Caco-2 (cell line): ENCODE results near the gene GLUD2. TPM values are rescaled to one million over a fixed set of nuclear protein-coding genes. Genes with fewer than 3 reads are reported as not detected.
"Not testable (repeated sequence)": the region's sequence is repeated elsewhere in the genome, so short reads cannot be mapped to it uniquely, and the experiment has no call there.

Source experiments
- Bru-seq: library from RNA; stranded (reverse); fragments of 400-500 nt; gene quantifications from one replicate; lab custom pipeline; 2021; lab: Mats Ljungman, UMichigan
- BruChase-seq, 2 experiments: library from RNA; stranded (reverse); fragments of 400-500 nt; gene quantifications; one replicate each; lab custom pipeline; 2021; lab: Mats Ljungman, UMichigan
- BruUV-seq: library from RNA; stranded (reverse); fragments of 400-500 nt; replicated peaks from 2 replicates; lab custom pipeline; 2021; lab: Mats Ljungman, UMichigan
- CTCF ChIA-PET: fragments of 300-600 bp; sonication (Branson Sonifier 250); formaldehyde crosslinking; loops from one replicate; lab custom pipeline; 2022; ENCODE audit warnings: antibody characterized with exemption; lab: Charles Lee
- POLR2A ChIA-PET: fragments of 300-600 bp; sonication (Branson Sonifier 250); formaldehyde crosslinking; loops from one replicate; lab custom pipeline; 2022; ENCODE audit warnings: antibody characterized with exemption; lab: Charles Lee
- DNase-seq, 2 experiments: peaks; one replicate each; pipeline versions ENCODE4 v3.0.0 to v3.0.0-alpha.2; 2020 to 2022
- H3K27me3 ChIP-seq: replicated peaks from 2 replicates; pipeline ENCODE4 v1.6.0; 2011; ENCODE audit warnings: low read length; ENCODE audit not compliant: control insufficient read depth, insufficient read depth
- H3K36me3 ChIP-seq: 2 replicates; pipeline ENCODE4 v1.5.1; 2011; ENCODE audit warnings: low read length; ENCODE audit not compliant: control insufficient read depth, insufficient read depth
- H3K4me1 ChIP-seq: fragments of 250-450 bp; sonication (Bioruptor Pico); 2 replicates; pipeline ENCODE4 v1.5.1; 2020; ENCODE audit warnings: mild to moderate bottlenecking
- H3K4me3 ChIP-seq: 2 replicates; pipeline ENCODE4 v1.5.1; 2011; ENCODE audit warnings: low read depth, mild to moderate bottlenecking, control low read depth, low read length
- H3K9me3 ChIP-seq: fragments of 250-450 bp; sonication (Bioruptor Pico); 2 replicates; pipeline ENCODE4 v1.5.1; 2020; ENCODE audit warnings: mild to moderate bottlenecking, moderate library complexity
- H3K27ac Mint-ChIP-seq: one replicate; pipeline ENCODE4 v1.8.0; 2022; ENCODE audit warnings: mixed read lengths; ENCODE audit not compliant: unreplicated experiment
- H3K27me3 Mint-ChIP-seq: one replicate; pipeline ENCODE4 v1.8.0; 2022; ENCODE audit warnings: mixed read lengths; ENCODE audit not compliant: insufficient read depth, unreplicated experiment
- H3K36me3 Mint-ChIP-seq: one replicate; pipeline ENCODE4 v1.8.0; 2022; ENCODE audit warnings: mild to moderate bottlenecking, mixed read lengths; ENCODE audit not compliant: insufficient read depth, unreplicated experiment
- H3K4me1 Mint-ChIP-seq: one replicate; pipeline ENCODE4 v1.8.0; 2022; ENCODE audit warnings: low read depth, mixed read lengths; ENCODE audit not compliant: unreplicated experiment
- H3K4me3 Mint-ChIP-seq: one replicate; pipeline ENCODE4 v1.8.0; 2022; ENCODE audit warnings: mild to moderate bottlenecking, moderate library complexity, mixed read lengths; ENCODE audit not compliant: unreplicated experiment
- H3K9me3 Mint-ChIP-seq: one replicate; pipeline ENCODE4 v1.8.0; 2022; ENCODE audit warnings: mixed read lengths; ENCODE audit not compliant: unreplicated experiment
- CTCF ChIP-seq, 2 experiments: fragments of 200-600 bp in 1 of 2; IDR thresholded peaks; 1 replicate in 1 of 2; 2 replicates in 1 of 2; pipeline versions ENCODE4 v1.5.1 to v1.8.0; 2011 to 2022; ENCODE audit warnings: antibody characterized with exemption in 1 of 2, control low read depth in 1 of 2, inconsistent platforms in 1 of 2, low read depth in 1 of 2, low read length in 1 of 2, mild to moderate bottlenecking in 1 of 2, moderate library complexity in 1 of 2; ENCODE audit not compliant: insufficient read depth in 1 of 2, severe bottlenecking in 1 of 2, unreplicated experiment in 1 of 2
- intact Hi-C: fragments of 100-400 bp; cut with micrococcal nuclease; formaldehyde crosslinking; loops from one replicate; pipeline ENCODE4 v1.10.0; 2022; ENCODE audit not compliant: unreplicated experiment
- long read RNA-seq: library from polyadenylated mRNA; stranded (forward); transcript quantifications from one replicate; pipeline ENCODE4 v2.0.0, GENCODE V29; 2022
- total RNA-seq: library from RNA; stranded (reverse); gene quantifications from 2 replicates; pipeline ENCODE4 v1.2.3, GENCODE V29; 2022

The GLUD2 gene
- total RNA-seq (1.2 and 1.3 TPM in 2 replicates), Bru-seq, nascent RNA (percentile 24 among the genes with signal in this experiment), BruChase-seq, experiment 1, labeled RNA remaining after a 2-hour chase (percentile 46 among the genes with signal in this experiment), BruChase-seq, experiment 2, labeled RNA remaining after a 6-hour chase (percentile 64 among the genes with signal in this experiment)
- long read RNA-seq, result 0 reads

GRCh38 chrX:121047441-121048419 lies at the start of gene GLUD2:
TSS of gene GLUD2 (plus strand) at chrX:121047610. CDS start at chrX:121047685, 75 bp downstream.
- H3K27me3 ChIP-seq, H3K4me1 ChIP-seq, H3K4me3 ChIP-seq, H3K27ac Mint-ChIP-seq, intact Hi-C loops, H3K9me3 Mint-ChIP-seq, H3K36me3 ChIP-seq, BruUV-seq, H3K4me3 Mint-ChIP-seq, DNase-seq, H3K9me3 ChIP-seq, H3K36me3 Mint-ChIP-seq, POLR2A ChIA-PET, H3K27me3 Mint-ChIP-seq, H3K4me1 Mint-ChIP-seq, CTCF ChIA-PET: not testable (repeated sequence)

GRCh38 chrX:120999413-120999812 lies 48.0 kb upstream of the GLUD2 start:
- Histone ChIP-seq H3K9me3 (no peaks in the 10 kb centered on the region), H3K27me3 (no peaks in the 10 kb centered on the region), H3K36me3 (no peaks in the 10 kb centered on the region), H3K4me3 (no peak overlapping the region), H3K4me1 (no peaks in the 10 kb centered on the region)
- Mint-ChIP-seq H3K4me1 (no peaks in the 10 kb centered on the region), H3K4me3 (no peak overlapping the region), H3K27ac (no peak overlapping the region), H3K36me3 (no peaks in the 10 kb centered on the region), H3K27me3 (no peaks in the 10 kb centered on the region), H3K9me3 (no peaks in the 10 kb centered on the region)
- ChIA-PET CTCF (no interaction called here), POLR2A (no interaction called here)
- BruUV-seq, result no TSS peak
- DNase-seq, result no peak
- TF ChIP-seq CTCF (IDR thresholded peaks at IDR 0.05; ENCODE audit: insufficient read depth in 1 of 2, low read depth in 1 of 2, low read length in 1 of 2, severe bottlenecking in 1 of 2, unreplicated experiment in 1 of 2), result no peak
- intact Hi-C loops, result no loop called here

GRCh38 chrX:121000589-121000988 lies 46.8 kb upstream of the GLUD2 start:
- H3K4me1 ChIP-seq, result no peaks in the 10 kb centered on the region
- no peak overlapping the region for H3K4me3 ChIP-seq
- BruUV-seq, result no TSS peak
- intact Hi-C loops, result loop anchor here (1.0 kb wide), 1 partner anchor 308 kb away; no protein-coding TSS in a partner anchor
- ChIA-PET POLR2A (no interaction called here), CTCF (no interaction called here)
- H3K4me1 Mint-ChIP-seq, result no peaks in the 10 kb centered on the region
- H3K9me3 ChIP-seq, result no peaks in the 10 kb centered on the region
- H3K27me3 ChIP-seq, result no peaks in the 10 kb centered on the region
- no peaks in the 10 kb centered on the region for H3K36me3 ChIP-seq
- no peaks in the 10 kb centered on the region for H3K9me3 Mint-ChIP-seq
- H3K27ac Mint-ChIP-seq, result no peak overlapping the region
- no peaks in the 10 kb centered on the region for H3K36me3 Mint-ChIP-seq
- no peaks in the 10 kb centered on the region for H3K27me3 Mint-ChIP-seq
- H3K4me3 Mint-ChIP-seq, result no peak overlapping the region
- TF ChIP-seq CTCF (IDR thresholded peaks at IDR 0.05; ENCODE audit: insufficient read depth in 1 of 2, low read depth in 1 of 2, low read length in 1 of 2, severe bottlenecking in 1 of 2, unreplicated experiment in 1 of 2), result peak; percentile 21 to 26
- DNase-seq, result peak in 1 of 2 experiments; percentile 13
